K562 (cell line): ENCODE results near the gene MAP3K20. TPM values are rescaled to one million over a fixed set of nuclear protein-coding genes. Genes with fewer than 3 reads are reported as not detected.

Experiments used
- ADNP ChIP-seq: fragments of 200-800 bp; sonication (Bioruptor generic); IDR thresholded peaks from 2 replicates; pipeline ENCODE4 v1.6.1; 2016; ENCODE audit warnings: missing genetic modification characterization, missing compliant biosample characterization
- ARID1B ChIP-seq: fragments of 450-650 bp; IDR thresholded peaks from 2 replicates; pipeline ENCODE4 v1.6.1; 2016; ENCODE audit warnings: antibody characterized with exemption, mild to moderate bottlenecking, inconsistent platforms
- CBFA2T3 ChIP-seq: fragments of 450-650 bp; IDR thresholded peaks from 2 replicates; pipeline ENCODE4 v1.6.1; 2017
- EP300 ChIP-seq: IDR thresholded peaks from 2 replicates; pipeline ENCODE4 v1.6.1; 2012; ENCODE audit warnings: low read length, improper control_type of control experiment
- PBX2 ChIP-seq, 2 experiments: IDR thresholded peaks in 1 of 2; conservative IDR thresholded peaks in 1 of 2; 2 replicates each; pipeline ENCODE4 v1.6.1; 2016; ENCODE audit warnings: low read depth in 2 of 2, mild to moderate bottlenecking in 1 of 2, missing compliant biosample characterization in 1 of 2, missing genetic modification characterization in 1 of 2, moderate library complexity in 1 of 2
- PKNOX1 ChIP-seq: fragments of 450-650 bp; IDR thresholded peaks from 2 replicates; pipeline ENCODE4 v1.6.1; 2016
- TAF7 ChIP-seq: fragments of 450-650 bp; IDR thresholded peaks from 2 replicates; pipeline ENCODE4 v1.6.1; 2016; ENCODE audit warnings: missing genetic modification characterization, missing compliant biosample characterization
- TEAD1 ChIP-seq, 2 experiments: fragments of 450-650 bp in 1 of 2; sonication (generic) in 1 of 2; formaldehyde crosslinking; IDR thresholded peaks; 2 replicates each; pipeline versions ENCODE4 v1.4.0 to v1.8.0; 2020 to 2022; ENCODE audit warnings: mild to moderate bottlenecking in 2 of 2, missing genetic modification reagents in 1 of 2
- ZNF134 ChIP-seq: fragments of 250-450 bp; sonication (Bioruptor Pico); conservative IDR thresholded peaks from 2 replicates; pipeline ENCODE4 v1.4.0; 2020
- polyA plus RNA-seq, 8 experiments: library from polyadenylated mRNA; depleted of rRNA in 4 of 8; stranded (reverse) in 5 of 8; unstranded in 3 of 8; fragments of >200 nt; fragmentation: Nextera tagmentation in 2 of 8; fragmentation: Illumina TruSeq in 1 of 8; extraction: Ambion mirVana in 2 of 8; extraction: Trizol in 1 of 8; gene quantifications; 2 replicates each; pipeline versions ENCODE4 v1.2.1 to v1.2.3, GENCODE V29; 2011 to 2014; ENCODE audit warnings: inconsistent platforms in 1 of 8, missing spikeins in 1 of 8
- total RNA-seq, 7 experiments: library from RNA; depleted of rRNA in 6 of 7; stranded (reverse); fragments of >200 nt in 6 of 7; fragmentation: Illumina TruSeq in 2 of 7; extraction: Trizol in 2 of 7; gene quantifications; 2 replicates each; pipeline versions ENCODE4 v1.2.1 to v1.2.3, GENCODE V29; 2011 to 2021; ENCODE audit warnings: low replicate concordance in 1 of 7
- TF ChIP-seq, protein P1 (sequence below): IDR thresholded peaks from 2 replicates; pipeline ENCODE4 v1.6.1; 2014; ENCODE audit warnings: antibody characterized with exemption

MAP3K20 gene
- total and polyA plus RNA-seq, 9 of the 15 experiments (the other 6 are each of a cell fraction or from before 2014, with no cell fraction given), result 9.8 to 34.2 (median 27.3) TPM

GRCh38 chr2:173290518-173290917 is 214.9 kb downstream of the MAP3K20 start (continued):
- TF ChIP-seq ADNP, result peak; percentile 81; the same call in 1 of the 2 replicates
- TF ChIP-seq PBX2 (CRISPR knock-in tag; IDR thresholded peaks at IDR 0.05; ENCODE audit: low read depth), result peak; percentile 44
- TF ChIP-seq PBX2 (tag; conservative IDR thresholded peaks at IDR 0.05; ENCODE audit: low read depth), result peak; percentile 82
- peak; percentile 53; the same call in 1 of the 2 replicates for TF ChIP-seq ARID1B
- TF ChIP-seq TEAD1 (CRISPR knock-in tag; IDR thresholded peaks at IDR 0.05), result no peak
- 0 out of 2 replicates have a peak, but pooled peaks have one; percentile 22 for TF ChIP-seq EP300
- peak; percentile 46 for TF ChIP-seq CBFA2T3
- peak; percentile 90 for TF ChIP-seq PKNOX1
- peak; percentile 53; the same call in 1 of the 2 replicates for TF ChIP-seq ZNF134 (CRISPR knock-in tag)
- TF ChIP-seq, protein P1, sequence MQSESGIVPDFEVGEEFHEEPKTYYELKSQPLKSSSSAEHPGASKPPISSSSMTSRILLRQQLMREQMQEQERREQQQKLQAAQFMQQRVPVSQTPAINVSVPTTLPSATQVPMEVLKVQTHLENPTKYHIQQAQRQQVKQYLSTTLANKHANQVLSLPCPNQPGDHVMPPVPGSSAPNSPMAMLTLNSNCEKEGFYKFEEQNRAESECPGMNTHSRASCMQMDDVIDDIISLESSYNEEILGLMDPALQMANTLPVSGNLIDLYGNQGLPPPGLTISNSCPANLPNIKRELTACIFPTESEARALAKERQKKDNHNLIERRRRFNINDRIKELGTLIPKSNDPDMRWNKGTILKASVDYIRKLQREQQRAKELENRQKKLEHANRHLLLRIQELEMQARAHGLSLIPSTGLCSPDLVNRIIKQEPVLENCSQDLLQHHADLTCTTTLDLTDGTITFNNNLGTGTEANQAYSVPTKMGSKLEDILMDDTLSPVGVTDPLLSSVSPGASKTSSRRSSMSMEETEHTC, result 0 out of 2 replicates have a peak, but pooled peaks have one; percentile 7
- no peak for TF ChIP-seq TAF7 (tag)
